ENCODE measurements around the gene RAB40C.
A peak's percentile ranks its signal among the peaks of the same experiment; 100 is the strongest.

Gene RAB40C

DNA sequence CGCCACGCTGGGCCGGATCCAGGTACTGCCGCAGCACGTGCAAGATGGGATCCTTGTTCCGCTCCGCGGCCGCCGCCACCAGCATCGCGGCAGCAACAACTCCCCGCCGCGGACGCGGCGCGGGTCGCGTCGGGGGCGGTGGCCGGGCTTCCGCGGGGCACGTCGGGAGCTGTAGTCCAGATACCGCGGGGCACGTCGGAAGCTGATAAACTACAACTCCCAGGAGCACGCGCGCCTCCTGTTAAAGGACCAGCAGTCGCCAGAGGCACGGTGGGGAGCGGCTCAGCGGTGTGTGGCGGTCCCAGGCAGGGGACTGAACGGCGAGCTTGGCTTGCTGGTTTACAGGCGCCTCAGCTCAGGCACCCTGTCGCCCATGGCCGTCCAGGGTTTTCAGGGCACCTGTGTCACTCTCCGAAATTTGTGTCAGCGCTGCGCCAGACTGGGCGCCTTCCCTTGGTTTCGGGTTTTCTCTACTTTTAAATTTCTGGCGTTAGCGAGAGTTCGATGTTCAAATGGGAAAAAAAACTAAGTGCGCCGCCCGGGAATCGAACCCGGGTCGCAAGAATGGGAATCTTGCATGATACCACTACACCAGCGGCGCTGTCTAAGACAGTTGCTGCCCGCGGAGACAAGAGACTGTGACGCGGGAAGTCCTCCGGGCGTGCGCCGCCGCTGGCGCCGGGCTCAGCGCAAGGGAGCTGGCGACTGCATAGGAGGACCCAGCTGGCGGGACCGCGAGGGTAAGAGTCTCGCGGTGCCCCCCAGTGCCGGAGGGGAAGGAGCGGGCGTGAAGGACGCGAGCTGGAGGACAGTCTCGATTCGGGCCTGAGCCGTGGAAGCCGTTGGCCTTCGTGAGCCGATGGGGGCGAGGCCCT, 46.6 kb downstream of the RAB40C start, which contains the start of gene METTL26:
Gene METTL26 (minus strand): TSS at position 100 of the 875 bp plus-strand sequence. CDS start 15 bp downstream, at position 85.
- Mint-ChIP-seq H3K27ac (peak within 1 kb of the TSS; percentile 100), H3K36me3 (no peaks in the 10 kb centered on the region), H3K4me1 (peaks cover 8% of the 10 kb centered on the region), H3K9me3 (no peaks in the 10 kb centered on the region), H3K27me3 (no peaks in the 10 kb centered on the region), H3K4me3 (peak within 1 kb of the TSS; percentile 93)

DNA sequence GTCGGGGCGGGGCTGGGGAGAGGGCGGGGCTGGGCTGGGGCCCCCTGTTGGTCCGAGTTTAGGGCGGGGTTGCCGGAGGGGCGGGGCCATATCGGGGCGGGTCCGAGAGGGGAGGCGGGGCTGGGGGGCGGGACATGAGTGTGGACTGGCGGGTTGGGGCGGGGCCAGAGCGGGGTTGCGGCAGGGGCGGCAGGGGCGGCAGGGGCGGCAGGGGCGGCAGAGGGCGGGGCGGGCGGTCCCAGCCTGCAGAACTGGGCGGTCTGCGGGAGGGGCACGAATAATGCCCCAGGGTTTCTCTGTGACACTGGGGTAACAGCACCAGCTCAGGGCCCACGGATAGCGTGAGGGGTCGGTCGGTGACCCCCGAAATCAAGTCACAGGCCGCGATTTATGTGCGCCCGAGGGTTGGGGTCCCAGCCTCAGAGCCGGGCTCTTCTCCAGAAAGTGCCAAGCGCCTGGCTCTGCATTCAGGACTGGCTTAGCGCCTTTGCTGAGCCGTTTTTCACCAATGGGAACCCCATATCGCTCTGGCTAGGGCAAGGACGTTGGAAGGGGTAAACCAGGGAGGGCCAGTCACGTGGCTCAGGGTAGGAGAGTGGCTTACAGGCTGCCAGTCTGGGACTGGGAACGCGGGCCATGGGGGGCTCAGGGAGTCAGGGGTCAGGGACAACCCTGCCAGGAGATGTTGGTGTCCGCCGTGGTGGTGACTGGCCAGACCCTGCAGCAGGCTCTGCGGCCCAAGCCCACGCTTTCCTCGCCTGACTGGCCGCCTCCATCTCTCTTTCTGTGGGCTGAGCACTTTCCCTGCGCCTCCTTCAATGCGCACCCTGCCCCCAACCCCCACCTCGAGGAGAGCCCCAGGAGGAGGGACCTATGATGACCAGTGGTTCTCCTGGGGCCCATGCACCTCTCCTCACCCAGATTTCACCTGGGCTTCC, 47.5 kb downstream of the RAB40C start:
- peak overlapping the region; percentile 100 for H3K27ac Mint-ChIP-seq
- H3K27me3 Mint-ChIP-seq = no peaks in the 10 kb centered on the region
- H3K4me1 Mint-ChIP-seq = peaks cover 8% of the 10 kb centered on the region
- H3K4me3 Mint-ChIP-seq = peak overlapping the region; percentile 93
- H3K9me3 Mint-ChIP-seq = no peaks in the 10 kb centered on the region
- H3K36me3 Mint-ChIP-seq = no peaks in the 10 kb centered on the region

DNA sequence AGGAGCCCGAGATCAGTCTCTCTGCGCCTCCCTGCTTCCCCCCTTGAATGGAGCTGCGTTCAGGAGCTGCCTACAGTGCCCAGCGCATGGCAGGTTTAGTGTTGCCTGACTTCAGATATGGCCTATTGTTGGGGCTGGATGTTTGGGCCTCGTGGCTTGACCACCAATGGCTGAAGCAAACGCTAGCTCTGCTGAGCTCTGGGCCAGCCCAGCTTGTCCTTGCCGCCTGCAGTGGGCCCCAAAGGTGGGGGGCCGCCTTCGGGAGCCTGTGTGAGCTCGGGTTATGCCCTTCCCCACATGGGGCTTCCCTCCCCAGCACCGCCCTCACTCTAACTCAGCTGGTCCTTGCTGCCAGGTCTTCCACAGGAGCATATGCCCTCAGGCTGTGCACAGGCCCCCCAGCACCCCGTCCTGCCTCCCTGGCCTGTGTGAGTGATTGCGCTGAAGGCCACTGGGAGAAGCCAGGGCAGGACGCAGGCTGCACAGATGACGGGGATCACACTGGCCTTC, 48.2 kb downstream of the RAB40C start:
- H3K4me1 Mint-ChIP-seq = peaks cover 8% of the 10 kb centered on the region
- peak overlapping the region; percentile 15 for H3K4me3 Mint-ChIP-seq
- no peaks in the 10 kb centered on the region for H3K9me3 Mint-ChIP-seq
- no peaks in the 10 kb centered on the region for H3K27me3 Mint-ChIP-seq
- H3K27ac Mint-ChIP-seq = no peak overlapping the region
- no peaks in the 10 kb centered on the region for H3K36me3 Mint-ChIP-seq

DNA sequence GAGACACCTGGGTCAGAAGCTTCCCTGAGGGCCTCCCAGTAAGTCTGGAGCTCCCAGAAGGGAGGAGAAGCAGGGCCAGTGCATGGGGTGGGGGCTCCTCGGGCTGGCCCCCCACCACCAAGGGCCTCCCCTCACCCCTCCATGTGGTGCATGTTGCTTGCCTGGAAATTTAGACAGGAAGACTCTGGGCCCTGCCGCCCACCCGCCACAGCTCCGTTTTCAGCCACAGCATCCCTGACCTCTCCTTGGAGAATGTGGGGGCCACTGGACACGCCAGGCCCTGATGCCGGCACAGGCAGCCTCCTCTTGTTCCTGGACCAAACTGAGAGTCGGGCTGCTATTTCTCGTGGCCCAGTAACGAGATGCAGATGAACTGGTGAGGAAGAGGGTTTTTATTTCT, 49.0 kb downstream of the RAB40C start:
- H3K36me3 Mint-ChIP-seq = no peaks in the 10 kb centered on the region
- peaks cover 8% of the 10 kb centered on the region for H3K4me1 Mint-ChIP-seq
- no peak overlapping the region for H3K27ac Mint-ChIP-seq
- H3K9me3 Mint-ChIP-seq = no peaks in the 10 kb centered on the region
- no peak overlapping the region for H3K4me3 Mint-ChIP-seq
- no peaks in the 10 kb centered on the region for H3K27me3 Mint-ChIP-seq

DNA sequence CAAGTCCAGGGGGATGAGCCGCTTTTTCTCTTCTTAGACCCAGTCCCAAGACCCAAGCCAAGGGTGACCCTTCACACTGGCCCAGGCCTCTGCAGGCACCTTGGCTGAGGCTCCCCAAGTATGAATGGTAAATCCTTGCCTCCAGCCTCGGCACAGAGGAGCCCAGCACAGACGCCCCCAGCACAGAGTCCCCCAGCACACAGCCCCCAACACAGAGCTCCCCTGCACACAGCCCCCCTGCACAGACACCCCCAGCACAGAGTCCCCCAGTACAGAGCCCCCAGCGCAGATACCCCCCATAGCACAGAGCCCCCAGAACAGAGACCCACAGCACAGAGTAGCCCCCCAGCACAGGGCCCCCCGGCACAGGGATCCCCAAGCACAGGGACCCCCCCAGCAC, 50.7 kb downstream of the RAB40C start:
- Mint-ChIP-seq H3K9me3 (no peaks in the 10 kb centered on the region), H3K27ac (no peak overlapping the region), H3K36me3 (no peaks in the 10 kb centered on the region), H3K4me1 (peaks cover 13% of the 10 kb centered on the region), H3K27me3 (no peaks in the 10 kb centered on the region), H3K4me3 (peak overlapping the region; percentile 44)

DNA sequence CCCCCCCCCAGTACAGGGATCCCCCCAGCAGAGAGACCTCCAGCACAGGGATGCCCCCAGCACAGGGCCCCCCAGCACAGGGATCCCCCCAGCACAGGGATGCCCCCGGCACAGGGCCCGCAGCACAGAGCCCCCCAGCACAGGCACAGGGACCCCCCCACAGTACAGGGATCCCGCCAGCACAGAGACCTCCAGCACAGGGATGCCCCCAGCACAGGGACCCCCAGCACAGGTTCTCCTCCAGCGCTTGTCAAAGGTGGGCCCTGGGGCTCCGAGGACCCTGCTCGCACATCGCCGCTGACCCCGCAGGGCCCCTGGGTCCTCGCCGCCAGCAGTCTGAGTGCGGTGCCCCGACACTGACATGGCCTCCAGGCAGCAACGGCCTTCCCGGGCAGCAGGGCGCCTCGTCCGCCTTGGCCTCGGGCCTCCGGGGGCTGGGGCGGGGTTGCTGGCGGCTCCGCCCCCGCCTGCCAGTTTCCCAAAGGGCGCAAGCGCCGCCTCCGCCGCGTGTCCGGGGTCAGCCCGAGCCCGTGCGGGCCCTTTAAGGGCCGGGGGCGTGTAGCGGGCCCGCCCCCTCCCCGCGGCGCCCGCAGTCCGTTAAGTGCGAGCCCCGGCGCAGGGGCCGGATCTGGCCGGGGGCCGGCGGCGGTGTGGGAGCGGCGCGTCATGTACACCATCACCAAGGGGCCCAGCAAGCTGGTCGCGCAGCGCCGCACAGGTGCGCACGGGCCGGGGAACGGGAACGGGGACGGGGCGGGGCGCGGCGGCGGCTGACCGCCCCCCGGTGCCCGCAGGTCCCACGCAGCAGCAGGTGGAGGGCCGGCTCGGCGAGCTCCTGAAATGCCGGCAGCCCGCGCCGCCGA, 51.7 kb downstream of the RAB40C start, which contains the start of gene MCRIP2:
Gene MCRIP2 (plus strand): TSS at position 503 of the 863 bp plus-strand sequence. CDS start 164 bp downstream, at position 667.
- H3K36me3 Mint-ChIP-seq = no peaks in the 10 kb centered on the region
- no peak within 1 kb of the TSS for H3K27ac Mint-ChIP-seq
- H3K4me3 Mint-ChIP-seq = peak within 1 kb of the TSS; percentile 80
- no peaks in the 10 kb centered on the region for H3K27me3 Mint-ChIP-seq
- H3K9me3 Mint-ChIP-seq = no peaks in the 10 kb centered on the region
- peaks cover 11% of the 10 kb centered on the region for H3K4me1 Mint-ChIP-seq

DNA sequence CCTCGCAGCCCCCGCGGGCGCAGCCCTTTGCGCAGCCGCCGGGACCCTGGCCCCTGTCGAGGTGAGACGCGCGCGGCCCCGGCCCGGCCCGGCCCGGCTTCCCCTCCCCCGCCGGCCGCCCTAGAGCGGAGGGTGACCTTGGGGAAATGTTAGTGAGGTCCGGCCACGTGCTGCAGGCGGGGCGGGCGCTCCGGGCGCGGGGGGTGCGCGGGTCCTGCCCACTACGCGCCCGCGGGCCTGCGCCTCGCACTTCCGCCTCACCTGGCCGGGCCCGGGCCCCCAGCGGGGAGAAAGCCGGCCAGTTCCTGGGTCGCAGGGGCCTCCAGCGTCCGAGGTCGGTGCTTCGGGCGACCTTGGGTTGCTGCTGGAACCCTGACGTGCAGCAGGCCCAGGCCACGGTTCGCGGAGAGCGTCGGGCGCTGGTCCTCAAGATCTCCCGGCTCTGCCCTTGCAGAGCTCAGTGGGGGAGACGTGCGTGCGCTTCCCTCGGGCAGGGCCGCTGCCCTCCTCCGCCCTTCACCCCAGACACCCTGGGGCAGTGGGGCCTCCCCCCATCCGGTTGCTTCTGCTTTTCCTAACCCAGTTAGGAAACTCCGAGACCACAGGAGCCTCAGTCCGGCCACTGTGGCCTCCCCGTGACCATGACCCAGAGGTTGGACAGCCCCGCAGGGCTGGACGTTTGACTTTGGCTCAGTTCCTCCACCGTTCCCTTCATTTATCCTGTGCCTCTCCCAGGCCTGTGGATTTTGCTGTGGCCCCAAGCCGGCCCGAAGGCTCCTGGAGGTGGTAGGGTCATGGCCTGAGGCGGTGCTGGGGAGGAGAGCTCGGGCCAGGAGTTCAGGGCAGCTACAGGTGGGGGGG, 52.6 kb downstream of the RAB40C start:
- no peak overlapping the region for H3K27ac Mint-ChIP-seq
- H3K9me3 Mint-ChIP-seq = no peaks in the 10 kb centered on the region
- H3K27me3 Mint-ChIP-seq = no peaks in the 10 kb centered on the region
- H3K4me1 Mint-ChIP-seq = peaks cover 9% of the 10 kb centered on the region
- no peaks in the 10 kb centered on the region for H3K36me3 Mint-ChIP-seq
- peak overlapping the region; percentile 80 for H3K4me3 Mint-ChIP-seq

DNA sequence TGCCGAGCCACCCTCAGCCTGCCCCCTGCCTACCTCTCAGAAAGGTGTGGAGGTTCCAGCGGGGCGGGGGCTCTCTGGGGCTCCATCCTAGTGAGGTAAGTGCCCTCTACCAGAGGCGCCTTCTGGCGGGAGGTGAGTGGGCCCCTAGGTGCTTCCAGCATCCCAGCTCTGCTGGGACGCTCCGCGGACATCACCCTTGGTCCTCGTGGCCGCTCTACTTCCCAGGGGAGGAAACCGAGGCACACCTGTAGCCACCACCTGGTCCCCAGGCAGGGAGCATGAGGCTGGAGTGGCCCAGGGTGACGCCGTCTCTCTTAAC, 53.1 kb downstream of the RAB40C start:
- Mint-ChIP-seq H3K27me3 (no peaks in the 10 kb centered on the region), H3K4me1 (peaks cover 9% of the 10 kb centered on the region), H3K4me3 (peak overlapping the region; percentile 80), H3K9me3 (no peaks in the 10 kb centered on the region), H3K27ac (no peak overlapping the region), H3K36me3 (no peaks in the 10 kb centered on the region)

DNA sequence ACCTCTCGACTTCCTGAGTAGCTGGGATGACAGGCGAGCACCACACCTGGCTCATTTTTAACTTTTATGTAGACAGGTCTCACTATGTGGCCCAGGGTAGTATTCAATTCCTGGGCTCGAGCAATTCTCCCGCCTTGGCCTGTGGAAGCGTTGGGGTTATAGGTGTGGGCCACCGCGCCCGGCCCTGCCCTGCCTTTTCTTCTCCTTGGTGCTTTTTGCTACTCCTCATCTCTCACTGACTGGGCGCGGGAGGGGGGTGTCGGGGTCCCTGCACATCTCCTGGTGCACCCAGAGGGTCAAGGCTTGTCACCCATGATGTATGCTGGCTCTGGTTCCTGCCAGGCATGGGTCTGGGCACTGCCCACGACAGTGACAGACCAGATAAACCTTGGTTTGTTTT, 54.7 kb downstream of the RAB40C start:
- Mint-ChIP-seq H3K4me1 (peaks cover 9% of the 10 kb centered on the region), H3K36me3 (no peaks in the 10 kb centered on the region), H3K27me3 (no peaks in the 10 kb centered on the region), H3K27ac (no peak overlapping the region), H3K9me3 (no peaks in the 10 kb centered on the region), H3K4me3 (peak overlapping the region; percentile 80)

DNA sequence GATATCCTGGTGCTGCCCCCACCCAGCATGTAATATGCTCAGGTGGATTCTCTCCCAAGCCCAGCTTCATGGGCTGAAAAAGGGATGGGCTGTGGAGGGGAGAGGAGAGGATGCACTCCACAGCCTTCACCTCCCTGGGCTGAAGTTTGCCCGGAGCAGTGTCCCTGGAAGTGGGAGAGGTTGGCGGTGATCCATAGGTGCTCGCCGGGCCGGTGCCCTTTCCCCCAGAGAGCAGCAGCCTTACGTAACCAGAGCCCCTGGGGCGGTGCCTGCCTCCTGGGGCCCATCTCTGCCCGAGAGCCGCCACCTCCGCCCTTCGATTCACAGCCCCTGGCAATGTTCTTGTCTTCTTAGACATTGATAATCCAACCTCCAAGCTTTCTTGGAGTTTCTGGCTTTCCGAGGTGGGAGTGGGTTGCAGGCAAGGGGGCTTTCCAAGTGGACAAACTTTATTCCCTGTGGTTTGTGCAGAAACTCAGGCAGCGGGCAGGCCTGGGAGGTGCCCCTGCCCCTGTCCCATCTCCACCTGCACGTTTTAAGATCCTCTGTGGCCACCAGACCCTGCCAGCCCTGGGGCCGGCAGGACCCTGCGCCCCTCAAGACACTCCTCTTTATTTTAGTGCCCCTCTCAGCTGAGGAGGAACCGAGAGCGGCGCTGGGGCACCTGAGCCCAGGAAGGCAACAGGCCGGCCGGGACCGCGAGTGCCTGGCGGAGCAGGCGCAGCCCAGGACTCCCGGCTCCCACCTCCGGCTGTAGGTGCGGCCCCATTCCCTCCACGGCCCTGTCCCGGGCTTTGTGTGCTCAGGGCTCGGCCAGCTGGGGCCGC, 56.2 kb downstream of the RAB40C start:
- H3K9me3 Mint-ChIP-seq = no peaks in the 10 kb centered on the region

DNA sequence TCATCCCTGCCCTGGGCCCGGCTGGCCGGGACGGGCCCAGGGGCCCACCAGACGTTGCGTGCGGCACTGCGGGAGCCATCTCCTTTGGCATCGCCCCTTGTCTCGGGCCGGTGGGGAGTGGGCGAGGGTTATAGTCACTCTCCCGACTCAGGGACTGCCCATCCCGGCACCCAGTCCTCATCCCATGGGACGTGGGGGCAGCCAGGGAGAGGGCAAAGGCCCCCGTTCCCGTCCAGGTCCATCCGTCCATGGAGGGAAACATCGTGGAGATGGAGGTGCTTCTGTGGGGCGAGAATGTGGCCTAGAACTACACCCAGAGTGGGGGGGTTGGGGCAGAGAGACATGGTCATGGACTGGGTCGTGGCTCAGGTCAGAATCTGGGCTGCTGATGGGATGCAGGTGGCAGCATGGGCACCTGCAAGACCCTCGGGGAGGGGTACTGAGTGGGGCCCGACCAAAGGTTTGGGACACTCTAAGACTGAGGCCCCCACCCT, 56.9 kb downstream of the RAB40C start:
- no peak overlapping the region for H3K4me3 Mint-ChIP-seq
- H3K27me3 Mint-ChIP-seq = no peaks in the 10 kb centered on the region
- H3K36me3 Mint-ChIP-seq = no peaks in the 10 kb centered on the region
- no peaks in the 10 kb centered on the region for H3K9me3 Mint-ChIP-seq
- H3K4me1 Mint-ChIP-seq = peaks cover 9% of the 10 kb centered on the region
- H3K27ac Mint-ChIP-seq = no peak overlapping the region

More for the DNA sequence above, 56.2 kb downstream of the RAB40C start:
- peaks cover 9% of the 10 kb centered on the region for H3K4me1 Mint-ChIP-seq
- H3K27ac Mint-ChIP-seq = no peak overlapping the region
- H3K36me3 Mint-ChIP-seq = no peaks in the 10 kb centered on the region
- H3K27me3 Mint-ChIP-seq = no peaks in the 10 kb centered on the region
- no peak overlapping the region for H3K4me3 Mint-ChIP-seq

DNA sequence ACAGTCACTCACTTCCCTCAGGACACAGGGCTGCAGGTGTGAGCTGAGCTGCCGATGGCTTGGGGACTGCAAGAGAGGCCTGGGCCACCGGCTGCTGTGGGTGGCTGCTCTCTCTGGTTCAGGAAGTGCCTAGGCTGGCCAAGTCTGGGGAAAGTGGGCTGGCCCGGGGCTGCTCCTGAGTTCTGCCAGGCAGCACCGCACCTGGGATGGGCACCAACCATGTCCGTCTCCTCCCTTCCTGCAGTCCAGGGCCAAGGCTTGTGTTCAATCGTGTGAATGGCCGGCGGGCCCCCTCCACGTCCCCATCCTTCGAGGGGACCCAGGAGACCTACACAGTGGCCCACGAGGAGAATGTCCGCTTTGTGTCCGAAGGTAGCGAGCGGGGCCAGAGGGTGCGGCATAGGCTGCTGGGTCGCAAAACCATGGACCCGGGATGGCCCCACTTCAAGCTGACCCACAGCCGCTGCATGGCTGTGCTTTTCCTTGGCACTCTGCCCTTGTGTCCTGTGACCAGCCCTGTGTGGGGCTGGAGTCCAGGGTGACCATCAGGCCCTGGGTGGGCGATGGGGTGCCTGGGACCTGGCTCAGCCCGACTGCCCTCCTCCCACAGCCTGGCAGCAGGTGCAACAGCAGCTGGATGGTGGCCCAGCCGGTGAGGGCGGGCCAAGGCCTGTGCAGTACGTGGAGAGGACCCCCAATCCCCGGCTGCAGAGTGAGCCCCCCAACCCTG, 57.5 kb downstream of the RAB40C start:
- Mint-ChIP-seq H3K4me1 (peaks cover 9% of the 10 kb centered on the region), H3K27me3 (no peaks in the 10 kb centered on the region), H3K36me3 (no peaks in the 10 kb centered on the region), H3K27ac (no peak overlapping the region), H3K4me3 (no peak overlapping the region), H3K9me3 (no peaks in the 10 kb centered on the region)

Data from activated naive CD4-positive, alpha-beta T cell treated with anti-CD3 and anti-CD28 coated beads, Interleukin-2, amount 50 U/mL, for 24 hours (primary cell).